Measurements from ENCODE around the gene RNPEP. TPM values are rescaled to one million over a fixed set of nuclear protein-coding genes. Genes with fewer than 3 reads are reported as not detected.

Gene RNPEP
- total RNA-seq, 2 experiments from 2014 or later = 19.9 to 20.8 TPM

GRCh38 chr1:201968202-201968925, 14.1 kb upstream of the RNPEP start:
- ATAC-seq (ENCODE audit: poor library complexity) (no peak), DNase-seq (no peak)
- Histone ChIP-seq H3K27me3 (ENCODE audit: control insufficient read depth in 1 of 2, insufficient read depth in 2 of 2, low read length in 2 of 2) (no peaks in the 10 kb centered on the region), H3K4me3 (ENCODE audit: low read length) (no peak overlapping the region), H3K36me3 (ENCODE audit: insufficient read depth, low read length) (peaks cover 64% of the 10 kb centered on the region), H3K9me3 (ENCODE audit: control insufficient read depth in 1 of 2, insufficient read depth in 1 of 2, low read length in 2 of 2) (no peaks in the 10 kb centered on the region), H3K4me1 (ENCODE audit: insufficient read depth, low read length) (peaks cover 3% of the 10 kb centered on the region), H3K27ac (ENCODE audit: low read depth in 1 of 2, low read length in 2 of 2) (no peak overlapping the region)
- CTCF ChIA-PET = interaction anchor here (0.9 to 1.9 kb wide), 2 partner anchors 31 to 72 kb away, joined by 3 to 7 read pairs; no protein-coding TSS in a partner anchor
- intact Hi-C loops (cut with DNase I, micrococcal nuclease) = no loop called here
- TF ChIP-seq CTCF (IDR thresholded peaks at IDR 0.05) = no peak
- Mint-ChIP-seq H3K27ac (no peak overlapping the region), H3K9me3 (no peaks in the 10 kb centered on the region), H3K4me3 (no peak overlapping the region), H3K27me3 (no peaks in the 10 kb centered on the region), H3K4me1 (ENCODE audit: low read depth) (no peaks in the 10 kb centered on the region), H3K36me3 (ENCODE audit: low read depth) (peaks cover 69% of the 10 kb centered on the region)
- POLR2A ChIA-PET = no interaction called here

- Histone ChIP-seq H3K4me3 (ENCODE audit: low read length) (no peak overlapping the region), H3K36me3 (ENCODE audit: insufficient read depth, low read length) (peaks cover 50% of the 10 kb centered on the region), H3K4me1 (ENCODE audit: insufficient read depth, low read length) (peaks cover 3% of the 10 kb centered on the region), H3K27me3 (ENCODE audit: control insufficient read depth in 1 of 2, insufficient read depth in 2 of 2, low read length in 2 of 2) (no peaks in the 10 kb centered on the region), H3K27ac (ENCODE audit: low read depth in 1 of 2, low read length in 2 of 2) (no peak overlapping the region), H3K9me3 (ENCODE audit: control insufficient read depth in 1 of 2, insufficient read depth in 1 of 2, low read length in 2 of 2) (no peaks in the 10 kb centered on the region)
- no peak overlapping the region for H3K27ac Mint-ChIP-seq
- DNase-seq (no peak), ATAC-seq (ENCODE audit: poor library complexity) (no peak)
- H3K9me3 Mint-ChIP-seq = no peaks in the 10 kb centered on the region
- intact Hi-C loops (cut with DNase I, micrococcal nuclease) = loop anchor here in 1 of 2 experiments (5.0 kb wide), 3 partner anchors 93 to 408 kb away; no protein-coding TSS in a partner anchor
- H3K27me3 Mint-ChIP-seq = no peaks in the 10 kb centered on the region
- no peak overlapping the region for H3K4me3 Mint-ChIP-seq
- H3K36me3 Mint-ChIP-seq (ENCODE audit: low read depth) = peaks cover 52% of the 10 kb centered on the region
- CTCF ChIA-PET = no interaction called here
- POLR2A ChIA-PET = no interaction called here
- no peak for TF ChIP-seq CTCF (IDR thresholded peaks at IDR 0.05)
- H3K4me1 Mint-ChIP-seq (ENCODE audit: low read depth) = no peaks in the 10 kb centered on the region
Observed at GRCh38 chr1:201970334-201971159, 11.9 kb upstream of the RNPEP start.

- peaks cover 17% of the 10 kb centered on the region for H3K4me1 ChIP-seq (ENCODE audit: insufficient read depth, low read length)
- peak overlapping the region; percentile 57 for H3K4me3 ChIP-seq (ENCODE audit: low read length)
- ChIA-PET POLR2A (interaction anchor here (0.7 to 2.3 kb wide), 6 partner anchors 8 to 152 kb away, joined by 3 to 14 read pairs (median 4); partner anchors contain the start of genes IPO9 and TIMM17A), CTCF (interaction anchor here (2.4 to 2.9 kb wide), 2 partner anchors 17 to 86 kb away, joined by 7 to 10 read pairs; no protein-coding TSS in a partner anchor)
- DNase-seq (peak in 12 of 14 experiments; percentile 44 to 82 (median 60)), ATAC-seq (ENCODE audit: poor library complexity) (peak; percentile 73)
- peak overlapping the region; percentile 97 for H3K4me3 Mint-ChIP-seq
- H3K27ac Mint-ChIP-seq = peak overlapping the region; percentile 87
- peaks cover 26% of the 10 kb centered on the region for H3K4me1 Mint-ChIP-seq (ENCODE audit: low read depth)
- no peaks in the 10 kb centered on the region for H3K9me3 ChIP-seq (ENCODE audit: control insufficient read depth in 1 of 2, insufficient read depth in 1 of 2, low read length in 2 of 2)
- H3K36me3 Mint-ChIP-seq (ENCODE audit: low read depth) = peaks cover 14% of the 10 kb centered on the region
- H3K9me3 Mint-ChIP-seq = no peaks in the 10 kb centered on the region
- H3K27ac ChIP-seq (ENCODE audit: low read depth in 1 of 2, low read length in 2 of 2) = no peak overlapping the region
- H3K36me3 ChIP-seq (ENCODE audit: insufficient read depth, low read length) = no peaks in the 10 kb centered on the region
- H3K27me3 Mint-ChIP-seq = no peaks in the 10 kb centered on the region
- intact Hi-C loops (cut with DNase I, micrococcal nuclease) = loop anchor here in 1 of 2 experiments (2.0 kb wide), 2 partner anchors 27 to 153 kb away; partner anchors contain the start of genes IPO9 and TIMM17A
- no peaks in the 10 kb centered on the region for H3K27me3 ChIP-seq (ENCODE audit: control insufficient read depth in 1 of 2, insufficient read depth in 2 of 2, low read length in 2 of 2)
- no peak for TF ChIP-seq CTCF (IDR thresholded peaks at IDR 0.05)
Observed at GRCh38 chr1:201982082-201982622, 296 bp upstream of the RNPEP start.
